ENCODE results near the gene ZFTA. TPM values are rescaled to one million over a fixed set of nuclear protein-coding genes. Genes with fewer than 3 reads are reported as not detected.
A peak's percentile ranks its signal among the peaks of the same experiment; 100 is the strongest.

Gene ZFTA
- total RNA-seq, 4 donors from 2014 or later: 15.8 to 41.9 (median 26.6) TPM

GRCh38 chr11:63766531-63767235 lies 1.9 kb downstream of the ZFTA start:
- Histone ChIP-seq H3K27ac (replicated peaks in 1 of 4) (peak overlapping the region; percentile 86 to 93 (median 92)), H3K4me3 (peak overlapping the region; percentile 77 to 99 (median 85)), H3K4me1 (peaks cover 51 to 73% (median 70%) of the 10 kb centered on the region in 4 donors), H3K36me3 (peaks cover 0 to 17% (median 2%) of the 10 kb centered on the region in 4 donors), H3K9me3 (no peaks in the 10 kb centered on the region), H3K27me3 (no peaks in the 10 kb centered on the region)
- WGBS: 61% methylated on average over 3 of the region's 7 CpGs
- intact Hi-C loops (cut with DNase I): loop anchor here (5.0 to 10.0 kb wide), 2 partner anchors 181 to 388 kb away; no protein-coding TSS in a partner anchor
- DNase-seq (ENCODE audit: extremely low spot score): no peak
- no peak for TF ChIP-seq CTCF (IDR thresholded peaks at IDR 0.05)
- no peak for TF ChIP-seq POLR2AphosphoS5 (IDR thresholded peaks at IDR 0.05)
- no peak for TF ChIP-seq POLR2A (IDR thresholded peaks at IDR 0.05; ENCODE audit: low read depth)
- TF ChIP-seq EP300 (IDR thresholded peaks at IDR 0.05): no peak

- intact Hi-C loops (cut with DNase I): loop anchor here (5.0 to 10.0 kb wide), 2 partner anchors 182 to 389 kb away; no protein-coding TSS in a partner anchor
- Histone ChIP-seq H3K36me3 (peaks cover 0 to 26% (median 2%) of the 10 kb centered on the region in 4 donors), H3K27ac (replicated peaks in 1 of 4) (peak overlapping the region; percentile 86 to 93 (median 92)), H3K9me3 (no peaks in the 10 kb centered on the region), H3K27me3 (no peaks in the 10 kb centered on the region), H3K4me3 (no peak overlapping the region), H3K4me1 (peaks cover 51 to 76% (median 75%) of the 10 kb centered on the region in 4 donors)
- 81% methylated on average over 7 of the region's 18 CpGs for WGBS
- TF ChIP-seq CTCF (IDR thresholded peaks at IDR 0.05) (no peak), EP300 (IDR thresholded peaks at IDR 0.05) (no peak), POLR2A (IDR thresholded peaks at IDR 0.05; ENCODE audit: low read depth) (no peak), POLR2AphosphoS5 (IDR thresholded peaks at IDR 0.05) (no peak)
- DNase-seq (ENCODE audit: extremely low spot score): no peak
These were observed 2.8 kb downstream of the ZFTA start for GRCh38 chr11:63765688-63766241.

GRCh38 chr11:63764679-63765647 lies 3.6 kb downstream of the ZFTA start:
- DNase-seq (ENCODE audit: extremely low spot score): no peak
- intact Hi-C loops (cut with DNase I): loop anchor here (5.0 to 10.0 kb wide), 2 partner anchors 182 to 390 kb away; no protein-coding TSS in a partner anchor
- Histone ChIP-seq H3K36me3 (peaks cover 0 to 31% (median 7%) of the 10 kb centered on the region in 4 donors), H3K4me3 (peak overlapping the region; percentile 57 to 67 (median 65)), H3K27me3 (no peaks in the 10 kb centered on the region), H3K27ac (replicated peaks in 1 of 4) (peak overlapping the region; percentile 86 to 93 (median 92)), H3K9me3 (no peaks in the 10 kb centered on the region), H3K4me1 (peaks cover 48 to 71% (median 70%) of the 10 kb centered on the region in 4 donors)
- TF ChIP-seq EP300 (IDR thresholded peaks at IDR 0.05) (no peak), POLR2A (IDR thresholded peaks at IDR 0.05; ENCODE audit: low read depth) (no peak), CTCF (IDR thresholded peaks at IDR 0.05) (no peak), POLR2AphosphoS5 (IDR thresholded peaks at IDR 0.05) (no peak)
- 58% methylated on average over 6 of the region's 30 CpGs for WGBS

GRCh38 chr11:63764340-63764678 lies 4.3 kb downstream of the ZFTA start:
- no peaks in the 10 kb centered on the region for H3K27me3 ChIP-seq
- TF ChIP-seq EP300 (IDR thresholded peaks at IDR 0.05) (no peak), POLR2A (IDR thresholded peaks at IDR 0.05; ENCODE audit: low read depth) (no peak), POLR2AphosphoS5 (IDR thresholded peaks at IDR 0.05) (no peak), CTCF (IDR thresholded peaks at IDR 0.05) (no peak)
- H3K9me3 ChIP-seq: no peaks in the 10 kb centered on the region
- H3K4me3 ChIP-seq: peak overlapping the region; percentile 57 to 67 (median 65)
- peaks cover 45 to 65% (median 64%) of the 10 kb centered on the region in 4 donors for H3K4me1 ChIP-seq
- peaks cover 0 to 31% (median 8%) of the 10 kb centered on the region in 4 donors for H3K36me3 ChIP-seq
- DNase-seq (ENCODE audit: extremely low spot score): no peak
- intact Hi-C loops (cut with DNase I): loop anchor here (10.0 kb wide), 1 partner anchor 390 kb away; no protein-coding TSS in a partner anchor
- H3K27ac ChIP-seq (replicated peaks in 1 of 4): peak overlapping the region; percentile 86 to 93 (median 92)
- WGBS: 47% methylated on average over 14 of the region's 23 CpGs

Measured in esophagus muscularis mucosa (tissue), 4 donors.